NAMALWA (cell line): ENCODE results near the gene PRKCSH.
"Not testable (repeated sequence)": the region's sequence is repeated elsewhere in the genome, so short reads cannot be mapped to it uniquely, and the experiment has no call there.

ENCODE experiments used
- DNase-seq: peaks from one replicate; pipeline ENCODE4 v3.0.0-alpha.2; 2015; ENCODE audit warnings: low spot score

PRKCSH gene

DNA sequence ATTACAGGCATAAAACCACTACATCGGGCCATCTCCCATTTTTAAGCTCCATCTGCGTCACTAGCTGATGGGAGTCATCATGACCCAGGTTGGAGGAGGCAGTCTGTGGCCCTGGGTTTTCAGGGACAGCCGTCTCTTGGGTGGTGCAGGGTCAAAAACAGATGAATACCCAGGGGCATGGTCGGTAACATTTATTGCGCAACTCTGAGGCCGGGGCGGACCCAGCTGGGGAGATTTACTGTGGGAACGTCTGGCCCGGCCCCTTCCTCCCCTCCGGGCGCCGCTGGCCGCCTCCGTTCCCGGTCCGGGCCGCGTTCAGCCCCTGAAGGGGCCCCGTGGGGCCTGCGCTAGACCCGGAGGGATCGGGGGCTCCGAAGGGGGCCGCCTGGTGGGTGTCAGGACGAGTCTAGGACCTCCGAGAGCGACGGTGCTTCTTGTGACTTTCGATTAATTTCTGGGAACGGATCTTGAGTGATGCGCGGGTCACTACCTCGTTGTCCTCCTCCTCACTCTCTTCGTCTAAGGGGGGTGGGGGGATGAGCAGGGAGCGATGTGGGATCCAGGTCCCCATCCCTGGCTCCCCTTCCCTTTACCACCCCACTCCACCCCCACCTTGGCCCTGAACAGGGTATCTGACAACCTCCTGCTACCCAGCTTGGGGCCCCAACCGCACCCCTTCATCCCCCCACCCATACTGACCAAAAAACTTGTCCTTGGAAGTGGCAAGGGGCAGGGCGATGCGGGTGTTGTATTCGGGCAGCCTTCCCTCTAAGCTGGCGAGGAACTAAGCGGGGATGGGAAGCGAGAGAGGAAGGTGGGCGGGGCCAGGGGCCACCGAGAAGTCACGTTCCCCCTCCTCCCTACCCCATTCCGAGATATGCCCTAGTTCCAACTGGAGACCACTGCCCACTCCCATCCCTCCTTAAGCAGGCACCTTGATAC, 14.7 kb upstream of the PRKCSH start:
- no peak for DNase-seq

DNA sequence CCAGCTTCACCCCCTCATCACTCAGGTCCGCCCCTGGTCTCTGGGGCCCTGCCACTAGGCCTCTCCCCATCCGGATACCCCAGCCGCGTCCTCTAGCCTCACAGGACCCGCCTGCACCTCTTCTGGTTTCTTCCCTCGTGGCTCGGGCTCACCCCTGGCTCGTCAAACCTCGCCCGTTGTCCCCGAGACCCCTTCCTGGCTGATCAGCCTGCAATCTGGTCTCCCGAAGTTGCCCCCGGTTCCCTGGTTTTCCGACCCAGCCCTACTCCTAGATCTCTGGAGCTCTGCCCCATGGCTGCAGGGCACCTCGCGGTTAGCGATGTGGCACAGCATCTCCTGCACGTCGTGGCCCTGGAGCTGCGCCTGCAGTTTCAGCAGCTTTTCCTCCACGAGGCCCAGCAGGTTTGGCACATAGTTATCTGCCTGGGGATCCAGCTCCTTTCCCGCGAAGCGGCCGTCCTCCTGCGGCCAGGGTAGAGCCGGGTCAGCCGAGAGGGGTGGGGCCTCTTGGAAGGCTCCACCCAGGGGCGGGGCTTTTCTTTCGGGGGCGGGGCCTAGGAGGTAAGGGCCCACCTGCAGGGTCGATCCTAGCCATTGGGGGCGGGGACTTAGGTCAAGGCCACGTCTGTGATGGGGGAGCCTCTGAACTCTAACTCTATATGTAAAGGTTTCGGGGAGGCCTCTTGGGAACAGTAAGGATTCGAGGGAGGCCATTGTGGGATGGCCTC, 13.9 kb upstream of the PRKCSH start:
- DNase-seq, result peak; percentile 88

DNA sequence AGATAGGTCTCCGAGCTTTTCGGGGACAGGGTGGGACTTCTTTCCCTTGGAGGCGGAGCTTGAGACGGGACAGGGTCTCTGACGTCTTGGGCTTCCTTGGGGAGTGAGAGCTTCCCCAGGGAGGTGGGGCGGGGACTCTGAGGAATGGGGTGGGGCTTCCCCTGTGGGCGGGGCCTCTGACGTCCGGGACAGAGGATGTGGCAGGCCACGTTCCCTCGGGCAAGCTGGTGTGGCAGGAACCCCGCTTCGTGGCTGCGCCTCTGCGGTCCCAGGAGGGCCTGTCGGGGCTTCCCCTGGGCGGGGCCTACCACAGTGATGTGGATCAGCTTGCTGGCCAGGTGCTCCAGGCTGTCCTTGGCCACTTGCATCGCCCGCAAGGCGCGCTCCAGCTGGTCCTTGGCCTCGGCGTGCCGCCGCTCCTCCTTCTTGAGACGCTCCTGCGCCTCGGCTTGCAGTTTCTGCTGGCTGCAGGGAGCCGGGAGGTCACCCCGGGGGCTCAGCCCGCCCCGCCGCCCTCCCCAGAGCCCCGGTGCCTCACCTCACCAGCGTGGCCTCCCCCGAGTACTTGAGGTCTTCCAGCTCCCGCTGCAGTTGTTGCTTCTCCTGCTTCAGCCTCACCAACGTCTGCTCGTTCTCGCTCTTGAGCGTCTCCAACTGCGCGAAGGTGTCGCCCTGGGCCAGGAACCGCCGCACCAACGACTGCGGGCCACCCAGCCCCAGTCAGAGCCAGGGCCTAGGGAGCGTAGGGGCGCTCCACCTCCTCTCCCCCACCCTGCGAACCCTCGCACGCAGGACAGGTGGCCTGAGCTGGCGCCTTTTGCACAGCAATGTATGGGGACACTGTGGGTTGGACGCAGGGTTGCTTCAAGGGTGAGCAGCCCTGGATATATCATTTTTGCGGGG, 13.0 kb upstream of the PRKCSH start:
- DNase-seq, result peak; percentile 90

DNA sequence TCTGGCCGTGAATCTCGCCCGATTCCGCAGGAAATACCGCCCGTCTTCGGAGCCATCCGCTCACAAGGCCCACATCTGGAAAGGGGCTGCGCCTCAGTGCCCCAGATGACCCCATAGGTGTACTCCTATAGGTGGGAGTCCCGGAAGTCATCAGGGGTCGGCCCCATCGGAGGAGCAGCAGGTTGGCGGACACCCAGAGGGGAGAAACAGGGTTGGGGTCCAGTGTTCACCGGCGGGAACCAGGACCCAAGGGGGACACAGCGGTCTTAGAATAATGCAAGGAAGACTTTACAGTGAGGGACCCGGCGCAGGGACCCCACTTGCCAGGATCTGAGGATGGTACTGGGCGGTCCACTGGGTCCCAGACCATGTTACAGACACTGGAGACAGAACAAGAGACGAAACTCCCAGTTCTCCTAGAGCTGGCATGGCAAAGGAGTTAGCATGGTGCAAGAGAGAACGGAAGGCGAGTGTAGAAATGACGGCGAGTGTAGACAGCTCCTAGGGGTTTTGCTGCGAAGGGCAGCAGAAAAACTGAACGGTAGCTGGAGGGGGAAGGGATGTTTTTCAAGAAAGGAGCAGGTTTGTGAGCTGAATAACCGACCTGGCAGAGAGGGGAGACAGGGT, 12.2 kb upstream of the PRKCSH start:
- DNase-seq, result no peak

DNA sequence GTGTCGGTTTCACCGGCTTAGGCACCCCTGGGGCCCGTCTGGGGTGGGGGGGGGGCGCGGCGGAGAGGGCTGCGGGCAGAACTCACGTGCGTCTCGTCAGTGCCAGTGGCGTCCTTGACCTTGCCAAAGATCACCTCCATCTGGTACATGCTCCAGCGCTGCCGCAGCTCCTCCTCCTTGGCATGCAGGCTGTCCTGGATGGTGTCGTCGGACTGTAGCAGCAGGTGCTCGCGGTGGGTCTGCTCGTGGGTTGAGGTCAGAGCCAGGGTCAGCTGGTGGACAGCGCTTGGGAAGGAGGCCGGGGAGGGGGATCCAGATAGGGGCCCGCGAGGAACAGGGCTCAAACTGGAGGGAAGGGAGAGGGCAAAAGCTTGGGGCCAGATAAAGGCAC, 11.6 kb upstream of the PRKCSH start:
- no peak for DNase-seq

DNA sequence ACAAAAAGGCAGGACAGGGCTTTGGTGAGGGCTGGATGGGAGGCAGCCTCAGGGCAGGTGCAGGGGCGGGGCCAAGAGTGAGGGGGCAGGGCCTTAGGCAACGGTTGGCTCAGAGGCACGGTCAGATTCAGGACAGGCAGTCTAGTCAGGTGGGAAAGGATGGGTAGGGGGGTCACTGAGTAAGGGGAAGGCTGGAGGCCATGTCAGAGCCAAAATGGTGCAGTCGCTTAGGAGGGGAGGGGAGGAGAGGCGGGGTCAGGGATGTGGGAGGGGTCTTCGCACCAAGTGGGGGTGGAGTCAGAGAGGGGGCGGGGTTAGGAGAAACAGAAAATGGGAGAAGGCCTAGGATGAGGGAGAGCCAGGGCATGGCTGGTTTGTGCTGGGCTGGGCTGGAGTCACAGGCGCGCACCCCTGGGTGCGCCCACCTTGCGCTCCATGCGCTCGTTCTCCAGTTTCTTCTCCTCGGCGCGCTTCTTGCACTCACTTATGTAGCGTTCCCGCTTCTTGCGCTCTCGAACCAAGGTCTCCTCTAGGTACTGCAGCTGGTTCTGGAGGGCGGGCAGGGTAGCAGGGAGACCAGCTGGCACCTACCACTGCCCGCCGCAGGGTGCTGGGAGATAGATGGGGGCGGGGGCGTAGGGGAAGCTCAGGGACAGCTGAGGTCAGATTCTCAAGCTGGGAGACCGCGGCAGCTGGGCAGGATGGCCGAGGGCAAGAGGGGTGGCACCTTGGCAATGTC, 9.5 kb upstream of the PRKCSH start:
- DNase-seq, result peak; percentile 37

DNA sequence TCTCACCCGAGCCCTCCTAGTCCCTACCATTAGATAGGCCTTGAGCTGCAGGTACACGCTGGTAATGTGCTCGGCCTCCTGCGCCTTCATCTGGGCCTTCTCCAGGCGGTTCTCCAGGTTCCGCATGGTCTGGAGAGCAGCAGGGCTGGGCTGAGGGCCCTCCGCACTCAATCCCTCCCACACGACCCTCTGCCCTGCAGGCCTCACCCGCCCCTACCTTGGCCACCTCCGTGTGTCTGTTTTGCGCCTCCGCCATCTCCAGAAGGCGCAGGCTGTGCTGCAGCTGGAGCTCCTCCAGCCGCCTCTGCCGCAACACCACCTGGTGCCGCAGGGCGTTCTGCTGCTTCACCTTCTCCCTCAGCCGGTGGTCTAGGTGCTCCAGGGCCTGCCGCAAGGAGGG, 8.8 kb upstream of the PRKCSH start:
- DNase-seq, result no peak

DNA sequence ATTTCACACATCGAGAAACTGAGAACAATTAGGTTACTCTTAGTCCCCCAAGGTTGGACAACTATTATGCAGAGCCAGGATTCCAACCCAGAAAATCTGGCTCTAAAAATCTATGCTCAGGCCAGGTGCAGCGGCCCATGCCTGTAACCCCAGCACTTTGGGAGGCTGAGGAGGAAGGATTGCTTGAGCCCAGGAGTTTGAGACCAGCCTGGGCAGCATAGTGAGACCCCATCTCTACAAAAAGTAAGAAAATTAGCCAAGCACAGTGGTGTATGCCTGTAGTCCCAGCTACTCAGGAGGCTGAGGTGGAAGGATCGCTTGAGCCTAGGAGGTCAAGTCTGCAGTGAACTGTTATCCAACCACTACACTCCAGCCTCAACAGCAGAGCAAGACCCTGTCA, 1.9 kb upstream of the PRKCSH start:
- not testable (repeated sequence) for DNase-seq

DNA sequence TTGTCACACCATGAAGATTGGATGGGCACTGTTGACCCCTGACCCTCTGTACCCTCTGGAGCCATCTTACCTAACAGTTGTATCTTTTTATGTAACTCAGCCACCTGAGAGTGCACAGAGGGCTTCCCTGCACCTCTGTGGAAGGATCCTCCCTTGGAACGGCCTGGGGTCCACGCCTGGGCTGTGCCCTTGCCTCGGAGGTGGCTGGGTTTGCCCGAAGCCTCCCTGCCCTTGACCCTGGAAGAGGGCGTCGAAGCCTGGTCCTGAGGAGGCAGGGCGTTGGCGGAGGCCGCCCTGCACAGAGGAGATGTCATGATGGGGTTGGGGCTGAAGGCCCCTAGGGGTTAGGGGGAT, 755 bp upstream of the PRKCSH start:
- DNase-seq, result no peak

DNA sequence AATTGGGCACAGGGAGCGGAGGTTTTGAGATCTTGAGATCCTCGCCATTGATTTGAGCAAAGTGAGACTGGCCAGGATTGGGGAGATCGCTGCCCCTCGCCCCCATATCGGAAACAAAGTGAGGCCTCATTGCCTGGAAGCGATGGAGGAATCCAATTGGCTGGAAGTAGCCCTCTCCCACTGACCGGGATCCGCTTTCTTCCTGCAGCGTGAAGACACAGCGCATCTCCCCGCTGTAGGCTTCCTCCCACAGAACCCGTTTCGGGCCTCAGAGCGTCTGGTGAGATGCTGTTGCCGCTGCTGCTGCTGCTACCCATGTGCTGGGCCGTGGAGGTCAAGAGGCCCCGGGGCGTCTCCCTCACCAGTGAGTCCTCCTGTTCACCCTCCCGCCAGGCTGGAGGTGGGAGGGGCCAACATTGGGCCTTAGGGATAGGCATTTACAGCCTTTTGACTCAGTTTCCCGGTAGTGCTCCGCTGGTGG, 438 bp downstream of the PRKCSH start:
- DNase-seq, result peak; percentile 46

DNA sequence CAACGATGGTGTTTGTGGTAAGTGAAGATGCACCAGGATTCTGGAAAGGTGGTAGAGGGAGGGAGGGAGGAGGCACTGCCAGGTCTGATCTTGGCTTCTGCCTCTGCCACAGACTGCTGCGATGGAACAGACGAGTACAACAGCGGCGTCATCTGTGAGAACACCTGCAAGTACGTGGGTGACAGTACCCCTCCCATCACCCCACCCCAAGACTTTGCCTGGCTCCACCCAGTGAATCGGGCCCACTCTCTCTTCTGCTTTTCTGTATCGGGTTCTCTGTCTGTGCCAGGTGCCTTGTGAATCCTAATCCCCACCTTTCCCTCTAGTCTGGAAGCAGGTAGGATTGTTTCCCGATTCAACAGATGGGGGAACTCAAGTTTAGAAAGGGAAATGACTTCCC, 2.5 kb downstream of the PRKCSH start:
- DNase-seq, result peak; percentile 79

DNA sequence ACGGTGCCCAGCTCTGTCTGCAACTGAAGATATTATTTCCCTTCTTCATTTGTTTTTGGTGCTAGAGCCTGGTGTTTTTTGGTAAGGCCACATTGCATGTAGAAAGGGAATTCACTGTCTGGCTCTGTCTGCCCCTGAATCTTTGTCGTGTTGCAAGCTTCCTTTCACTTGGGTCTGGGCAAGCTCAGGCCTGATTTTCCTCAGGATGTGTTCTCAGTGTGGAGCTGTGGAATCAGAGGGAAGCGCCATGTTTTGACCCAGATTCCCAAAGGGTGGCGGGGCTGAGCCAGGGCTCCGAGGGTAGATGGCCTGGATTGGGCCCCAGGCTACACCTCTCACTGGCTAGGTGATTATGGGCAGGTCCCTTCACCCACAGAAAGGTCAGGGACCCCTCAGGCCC, 8.6 kb downstream of the PRKCSH start:
- DNase-seq, result no peak

DNA sequence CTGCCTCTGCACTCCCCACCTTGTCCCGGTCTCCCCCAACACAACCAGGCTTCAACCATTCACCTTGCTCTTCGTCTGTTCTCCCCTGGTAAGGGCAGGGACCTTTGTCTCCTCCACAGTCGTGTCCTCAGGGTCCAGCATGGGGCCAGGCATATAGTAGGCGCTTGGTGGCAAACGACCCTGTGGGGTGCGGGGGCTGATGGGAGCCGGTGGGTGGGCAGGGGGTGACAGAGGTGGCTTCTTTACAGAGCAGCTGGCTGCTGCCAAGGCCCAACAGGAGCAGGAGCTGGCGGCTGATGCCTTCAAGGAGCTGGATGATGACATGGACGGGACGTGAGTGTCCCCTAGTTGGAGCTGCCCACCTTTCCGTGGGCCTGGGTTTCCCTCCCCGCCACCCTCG, 9.7 kb downstream of the PRKCSH start:
- DNase-seq, result no peak

DNA sequence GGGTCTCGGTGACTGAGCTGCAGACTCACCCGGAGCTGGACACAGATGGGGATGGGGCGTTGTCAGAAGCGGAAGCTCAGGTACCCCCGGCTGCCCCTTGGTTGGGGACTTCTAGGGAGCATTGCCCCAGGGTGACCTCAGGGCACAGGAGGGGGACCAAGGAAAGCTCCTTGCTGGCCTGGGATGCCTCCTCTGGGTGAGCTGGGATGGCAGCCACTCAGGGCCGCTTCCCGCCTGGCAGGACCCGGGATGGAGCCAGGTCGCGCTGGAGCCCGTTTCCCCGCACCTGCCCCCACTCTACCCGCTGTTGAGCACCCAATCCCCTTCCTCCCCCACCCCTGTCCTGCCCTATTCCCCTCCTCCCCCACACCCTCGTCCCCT, 10.8 kb downstream of the PRKCSH start:
- DNase-seq, result no peak

DNA sequence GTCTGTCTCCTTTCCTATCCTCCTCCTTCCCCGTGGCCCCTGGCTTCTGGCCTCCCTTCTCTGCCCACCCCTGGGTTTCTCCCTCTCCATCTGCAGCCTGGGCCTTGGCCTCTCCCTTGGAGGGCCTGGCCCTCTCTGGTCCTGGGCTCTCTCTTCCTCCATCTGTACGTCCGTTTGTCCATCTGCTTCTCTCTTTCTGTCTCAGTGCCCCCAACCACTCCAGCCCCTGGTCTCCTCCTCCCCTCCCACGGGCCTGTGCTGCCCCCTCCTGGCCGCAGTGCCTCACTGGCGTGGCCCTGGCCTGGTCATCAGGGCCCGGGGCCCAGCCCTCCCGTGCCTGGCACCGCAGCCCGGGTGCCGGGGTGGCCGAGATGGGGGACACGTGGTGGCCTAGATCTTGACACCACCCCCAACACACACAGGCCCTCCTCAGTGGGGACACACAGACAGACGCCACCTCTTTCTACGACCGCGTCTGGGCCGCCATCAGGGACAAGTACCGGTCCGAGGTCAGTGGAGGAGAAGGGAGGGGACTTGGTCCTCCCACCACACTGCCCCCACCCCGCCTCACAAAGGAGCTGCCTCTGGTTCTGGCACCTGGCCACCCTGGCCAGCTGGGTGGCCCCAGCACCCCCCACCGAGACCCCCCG, 11.3 kb downstream of the PRKCSH start:
- DNase-seq, result peak; percentile 61

DNA sequence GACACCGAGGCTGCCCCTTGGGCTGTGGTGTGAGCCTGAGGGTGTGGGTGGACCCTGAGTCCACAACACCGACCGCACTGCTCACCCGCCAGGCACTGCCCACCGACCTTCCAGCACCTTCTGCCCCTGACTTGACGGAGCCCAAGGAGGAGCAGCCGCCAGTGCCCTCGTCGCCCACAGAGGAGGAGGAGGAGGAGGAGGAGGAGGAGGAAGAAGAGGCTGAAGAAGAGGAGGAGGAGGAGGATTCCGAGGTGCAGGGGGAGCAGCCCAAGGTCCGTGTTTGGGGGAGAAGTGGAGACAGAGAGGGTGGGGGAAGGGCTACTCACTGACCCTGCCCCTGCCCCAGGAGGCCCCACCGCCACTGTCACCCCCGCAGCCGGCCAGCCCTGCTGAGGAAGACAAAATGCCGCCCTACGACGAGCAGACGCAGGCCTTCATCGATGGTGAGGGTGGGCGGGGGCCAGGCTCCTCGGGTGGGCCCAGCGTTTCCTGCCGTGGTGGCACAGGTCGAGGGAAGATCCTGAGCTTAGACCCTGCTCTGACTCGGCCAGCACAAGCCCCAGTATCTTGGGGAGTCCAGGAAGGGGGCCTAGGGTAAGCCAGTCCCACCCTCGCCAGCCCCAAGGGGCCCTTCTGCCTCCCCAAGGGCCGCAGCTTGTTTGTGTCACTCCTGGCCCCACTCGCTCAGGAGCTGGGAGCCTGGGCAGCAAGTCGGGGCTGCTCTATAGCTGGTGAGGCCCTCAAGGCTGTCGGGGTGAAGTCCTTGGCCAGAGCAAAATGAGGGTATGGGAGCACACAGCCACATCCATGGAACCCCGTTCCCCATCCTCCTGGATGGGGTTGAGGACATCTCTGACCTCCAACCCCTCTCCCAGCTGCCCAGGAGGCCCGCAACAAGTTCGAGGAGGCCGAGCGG, 12.2 kb downstream of the PRKCSH start:
- no peak for DNase-seq

DNA sequence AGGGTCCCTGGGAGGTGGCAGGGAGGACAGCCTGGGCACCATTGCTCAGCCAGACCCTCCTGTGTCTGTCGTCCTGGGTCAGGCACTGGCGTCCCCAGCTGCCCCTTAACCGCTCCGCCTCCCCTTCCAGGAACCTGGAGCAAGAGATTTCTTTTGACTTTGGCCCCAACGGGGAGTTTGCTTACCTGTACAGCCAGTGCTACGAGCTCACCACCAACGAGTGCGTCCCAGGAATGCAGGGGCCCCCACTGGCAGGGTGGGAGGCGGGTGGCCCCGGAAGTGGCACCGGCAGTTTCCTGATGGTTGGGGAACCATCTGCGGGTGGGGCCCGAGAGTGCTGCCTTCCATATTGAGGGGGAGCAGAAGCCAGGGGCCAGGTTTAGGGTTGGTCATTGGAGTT, 13.0 kb downstream of the PRKCSH start:
- DNase-seq, result no peak

DNA sequence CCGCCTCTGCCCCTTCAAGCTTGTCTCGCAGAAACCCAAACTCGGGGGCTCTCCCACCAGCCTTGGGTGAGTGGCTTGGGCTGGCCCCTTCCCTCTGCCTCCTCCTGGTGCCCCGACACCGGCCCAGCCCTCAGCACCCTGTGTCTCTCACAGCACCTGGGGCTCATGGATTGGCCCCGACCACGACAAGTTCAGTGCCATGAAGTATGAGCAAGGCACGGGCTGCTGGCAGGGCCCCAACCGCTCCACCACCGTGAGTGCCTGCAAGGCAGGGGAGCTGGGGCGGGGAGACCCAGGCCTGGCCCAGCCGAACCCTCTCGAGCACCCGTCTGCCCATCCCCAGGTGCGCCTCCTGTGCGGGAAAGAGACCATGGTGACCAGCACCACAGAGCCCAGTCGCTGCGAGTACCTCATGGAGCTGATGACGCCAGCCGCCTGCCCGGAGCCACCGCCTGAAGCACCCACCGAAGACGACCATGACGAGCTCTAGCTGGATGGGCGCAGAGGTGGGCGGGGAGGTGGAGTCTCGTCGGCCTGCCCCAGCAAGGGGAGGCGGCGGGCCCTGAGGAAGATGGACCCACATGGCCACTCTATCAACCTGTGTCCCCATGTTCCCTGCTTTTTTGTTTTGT, 13.6 kb downstream of the PRKCSH start:
- no peak for DNase-seq
